GM23338 (cell line): ENCODE measurements around the gene ITFG1. TPM values are rescaled to one million over a fixed set of nuclear protein-coding genes. Genes with fewer than 3 reads are reported as not detected.
A peak's percentile ranks its signal among the peaks of the same experiment; 100 is the strongest.

Experiments
- ATAC-seq: fragments of 200-7000 bp; cut with Tn5 transposase; 3 replicates; pipeline ENCODE4 v1.9.1; 2020
- DNase-seq: peaks from one replicate; pipeline ENCODE4 v3.0.0-alpha.2; 2015; ENCODE audit warnings: low spot score
- H2AFZ ChIP-seq: fragments of 200-600 bp; sonication (generic); 2 replicates; pipeline ENCODE4 v1.8.0; 2016; ENCODE audit warnings: antibody characterized with exemption, mild to moderate bottlenecking, moderate library complexity
- H3F3A ChIP-seq: fragments of 200-600 bp; sonication (generic); replicated peaks from 2 replicates; pipeline ENCODE4 v1.8.0; 2017; ENCODE audit warnings: antibody characterized with exemption, mixed run types, low read depth
- H3K27ac ChIP-seq: fragments of 200-600 bp; sonication (generic); 2 replicates; pipeline ENCODE4 v1.6.1; 2016; ENCODE audit warnings: low read depth
- H3K27me3 ChIP-seq: fragments of 200-600 bp; sonication (generic); 2 replicates; pipeline ENCODE4 v1.8.0; 2016; ENCODE audit warnings: mild to moderate bottlenecking, mixed run types, moderate library complexity; ENCODE audit not compliant: insufficient read depth
- H3K36me3 ChIP-seq: fragments of 200-600 bp; sonication (generic); 2 replicates; pipeline ENCODE4 v1.8.0; 2016; ENCODE audit warnings: mild to moderate bottlenecking; ENCODE audit not compliant: insufficient read depth
- H3K4me1 ChIP-seq: fragments of 200-600 bp; sonication (generic); 2 replicates; pipeline ENCODE4 v1.8.0; 2016; ENCODE audit warnings: mild to moderate bottlenecking, moderate library complexity; ENCODE audit not compliant: insufficient read depth
- H3K4me2 ChIP-seq: fragments of 200-600 bp; sonication (generic); 2 replicates; pipeline ENCODE4 v1.7.1; 2017; ENCODE audit warnings: mixed run types
- H3K4me3 ChIP-seq: fragments of 200-600 bp; sonication (generic); 2 replicates; pipeline ENCODE4 v1.6.1; 2016; ENCODE audit warnings: mixed run types
- H3K79me2 ChIP-seq: fragments of 200-600 bp; sonication (generic); replicated peaks from 2 replicates; pipeline ENCODE4 v1.8.0; 2017; ENCODE audit warnings: mild to moderate bottlenecking; ENCODE audit not compliant: insufficient read depth
- H3K9me2 ChIP-seq: fragments of 200-600 bp; sonication (generic); 2 replicates; pipeline ENCODE4 v1.8.0; 2017; ENCODE audit not compliant: insufficient read depth
- H4K20me1 ChIP-seq: fragments of 200-600 bp; sonication (generic); replicated peaks from 2 replicates; pipeline ENCODE4 v1.8.0; 2017; ENCODE audit warnings: mild to moderate bottlenecking; ENCODE audit not compliant: insufficient read depth
- H3K27ac Mint-ChIP-seq: 2 replicates; pipeline ENCODE4 v1.8.0; 2020; ENCODE audit warnings: inconsistent platforms, mild to moderate bottlenecking, moderate library complexity, mixed read lengths
- H3K27me3 Mint-ChIP-seq: 3 replicates; pipeline ENCODE4 v1.8.0; 2022; ENCODE audit warnings: low read depth, mild to moderate bottlenecking, moderate library complexity, mixed read lengths, inconsistent platforms; ENCODE audit not compliant: insufficient read depth, poor library complexity
- H3K36me3 Mint-ChIP-seq: 3 replicates; pipeline ENCODE4 v1.8.0; 2021; ENCODE audit warnings: low read depth, mild to moderate bottlenecking, inconsistent platforms, moderate library complexity, mixed read lengths
- H3K4me1 Mint-ChIP-seq: 3 replicates; pipeline ENCODE4 v1.8.0; 2020; ENCODE audit warnings: mild to moderate bottlenecking, inconsistent platforms, mixed read lengths
- H3K4me3 Mint-ChIP-seq: 3 replicates; pipeline ENCODE4 v1.8.0; 2021; ENCODE audit warnings: moderate library complexity, mild to moderate bottlenecking, inconsistent platforms, mixed read lengths
- H3K9me3 Mint-ChIP-seq: 3 replicates; pipeline ENCODE4 v1.8.0; 2020; ENCODE audit warnings: moderate library complexity, mild to moderate bottlenecking, inconsistent platforms, mixed read lengths
- EZH2 ChIP-seq: fragments of 200-600 bp; sonication (generic); IDR thresholded peaks from one replicate; pipeline ENCODE4 v1.8.0; 2017; ENCODE audit warnings: antibody characterized with exemption, mild to moderate bottlenecking, low read depth; ENCODE audit not compliant: unreplicated experiment
- NANOG ChIP-seq: IDR thresholded peaks from 2 replicates; pipeline ENCODE4 v1.6.1; 2016; ENCODE audit warnings: antibody characterized with exemption, borderline replicate concordance
- POLR2AphosphoS5 ChIP-seq: IDR thresholded peaks from 2 replicates; pipeline ENCODE4 v1.6.1; 2016; ENCODE audit warnings: antibody characterized with exemption, low read depth
- ZNF114 ChIP-seq: fragments of 250-450 bp; sonication (Bioruptor Pico); IDR thresholded peaks from 2 replicates; pipeline ENCODE4 v1.5.0; 2020; ENCODE audit warnings: mild to moderate bottlenecking, moderate library complexity
- ZNF331 ChIP-seq: fragments of 250-450 bp; sonication (Bioruptor Pico); IDR thresholded peaks from 2 replicates; pipeline ENCODE4 v1.5.0; 2020; ENCODE audit warnings: low read depth, mild to moderate bottlenecking, moderate library complexity
- polyA plus RNA-seq: library from polyadenylated mRNA; unstranded; fragments of >200 nt; fragmentation: Nextera tagmentation; extraction: Ambion mirVana; gene quantifications from 2 replicates; pipeline ENCODE4 v1.2.1, GENCODE V29; 2016
- total RNA-seq: library from RNA; depleted of rRNA; stranded (reverse); fragments of >200 nt; shearing (Covaris generic); gene quantifications from 2 replicates; pipeline ENCODE4 v1.2.3, GENCODE V29; 2014
- TF ChIP-seq, protein P1 (sequence below), 2 experiments: fragments of 200-600 bp in 1 of 2; sonication (generic) in 1 of 2; conservative IDR thresholded peaks; 2 replicates each; pipeline versions ENCODE4 v1.5.1 to v1.6.1; 2016 to 2017; ENCODE audit warnings: antibody characterized with exemption in 2 of 2, low read depth in 2 of 2, mild to moderate bottlenecking in 2 of 2, moderate library complexity in 1 of 2
- TF ChIP-seq, protein P2 (sequence below): IDR thresholded peaks from 2 replicates; pipeline ENCODE4 v1.6.1; 2016; ENCODE audit warnings: antibody characterized with exemption

The ITFG1 gene
- total and polyA plus RNA-seq, 2 experiments from 2014 or later = 18.5 to 26.9 TPM

DNA sequence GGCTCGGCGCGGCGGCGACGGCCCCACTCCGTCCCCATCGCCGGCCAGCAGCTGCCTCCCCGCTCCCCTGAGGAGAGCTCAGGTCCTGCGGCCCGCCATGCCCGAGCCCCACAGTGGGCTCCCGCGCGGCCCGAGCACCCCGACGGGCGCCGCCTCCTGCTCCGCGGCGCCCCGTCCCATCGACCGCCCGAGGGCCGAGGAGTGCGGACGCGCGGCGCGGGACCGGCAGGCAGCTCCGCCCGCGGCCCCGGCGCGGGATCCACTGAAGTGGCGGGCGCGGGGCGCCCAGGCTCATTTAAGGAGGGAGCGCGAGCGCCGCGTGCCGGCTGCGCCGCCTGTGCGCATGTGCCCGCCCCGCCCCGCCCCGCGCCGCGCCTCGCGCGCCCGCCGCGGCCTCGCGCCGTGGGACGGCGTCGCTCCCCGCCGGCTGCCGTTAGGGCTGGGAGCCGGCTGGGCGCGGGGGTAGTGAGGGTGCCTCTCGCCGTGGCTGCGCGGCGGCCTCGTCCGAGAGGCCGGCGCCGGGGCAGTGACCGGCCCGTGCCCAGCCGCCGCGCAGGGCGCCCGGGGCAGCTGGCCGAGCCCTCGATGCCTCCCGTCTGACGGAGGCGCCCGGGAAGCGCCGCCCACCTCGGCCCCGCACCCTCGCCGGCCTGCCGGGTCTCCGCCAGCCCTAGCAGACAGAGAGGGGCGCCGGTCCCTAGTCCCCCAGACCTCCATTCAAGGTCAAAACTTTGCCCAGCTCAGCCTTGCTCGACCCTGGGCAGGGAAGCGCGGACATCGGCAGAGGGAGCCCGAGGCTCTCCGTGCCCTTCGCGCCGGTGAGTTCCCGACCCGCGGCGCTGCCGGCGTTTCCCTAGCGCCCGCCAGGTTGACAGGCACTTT is 316.9 kb downstream of the ITFG1 start, which contains the start of gene NETO2:
Gene NETO2 (minus strand): TSS at position 269 of the 882 bp plus-strand sequence. CDS start 333 bp downstream, outside the sequence.
- Mint-ChIP-seq H3K9me3 (no peaks in the 10 kb centered on the region; the same call in 2 of the 3 replicates), H3K4me1 (peaks cover 20% of the 10 kb centered on the region; the same call in 2 of the 3 replicates), H3K27ac (no peak within 1 kb of the TSS), H3K36me3 (no peaks in the 10 kb centered on the region; the same call in 2 of the 3 replicates), H3K27me3 (peaks cover 24% of the 10 kb centered on the region), H3K4me3 (peak within 1 kb of the TSS; percentile 79)
- ATAC-seq = peak; percentile 57
- H3K4me1 ChIP-seq = peaks cover 8% of the 10 kb centered on the region; the same call in 1 of the 2 replicates
- no peak for TF ChIP-seq NANOG
- no peak for TF ChIP-seq ZNF114 (CRISPR knock-in tag)
- TF ChIP-seq, protein P1, sequence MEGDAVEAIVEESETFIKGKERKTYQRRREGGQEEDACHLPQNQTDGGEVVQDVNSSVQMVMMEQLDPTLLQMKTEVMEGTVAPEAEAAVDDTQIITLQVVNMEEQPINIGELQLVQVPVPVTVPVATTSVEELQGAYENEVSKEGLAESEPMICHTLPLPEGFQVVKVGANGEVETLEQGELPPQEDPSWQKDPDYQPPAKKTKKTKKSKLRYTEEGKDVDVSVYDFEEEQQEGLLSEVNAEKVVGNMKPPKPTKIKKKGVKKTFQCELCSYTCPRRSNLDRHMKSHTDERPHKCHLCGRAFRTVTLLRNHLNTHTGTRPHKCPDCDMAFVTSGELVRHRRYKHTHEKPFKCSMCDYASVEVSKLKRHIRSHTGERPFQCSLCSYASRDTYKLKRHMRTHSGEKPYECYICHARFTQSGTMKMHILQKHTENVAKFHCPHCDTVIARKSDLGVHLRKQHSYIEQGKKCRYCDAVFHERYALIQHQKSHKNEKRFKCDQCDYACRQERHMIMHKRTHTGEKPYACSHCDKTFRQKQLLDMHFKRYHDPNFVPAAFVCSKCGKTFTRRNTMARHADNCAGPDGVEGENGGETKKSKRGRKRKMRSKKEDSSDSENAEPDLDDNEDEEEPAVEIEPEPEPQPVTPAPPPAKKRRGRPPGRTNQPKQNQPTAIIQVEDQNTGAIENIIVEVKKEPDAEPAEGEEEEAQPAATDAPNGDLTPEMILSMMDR (conservative IDR thresholded peaks at IDR 0.05; ENCODE audit: low read depth in 2 of 2) = peak; percentile 53 to 72
- TF ChIP-seq, protein P2, sequence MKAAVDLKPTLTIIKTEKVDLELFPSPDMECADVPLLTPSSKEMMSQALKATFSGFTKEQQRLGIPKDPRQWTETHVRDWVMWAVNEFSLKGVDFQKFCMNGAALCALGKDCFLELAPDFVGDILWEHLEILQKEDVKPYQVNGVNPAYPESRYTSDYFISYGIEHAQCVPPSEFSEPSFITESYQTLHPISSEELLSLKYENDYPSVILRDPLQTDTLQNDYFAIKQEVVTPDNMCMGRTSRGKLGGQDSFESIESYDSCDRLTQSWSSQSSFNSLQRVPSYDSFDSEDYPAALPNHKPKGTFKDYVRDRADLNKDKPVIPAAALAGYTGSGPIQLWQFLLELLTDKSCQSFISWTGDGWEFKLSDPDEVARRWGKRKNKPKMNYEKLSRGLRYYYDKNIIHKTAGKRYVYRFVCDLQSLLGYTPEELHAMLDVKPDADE = no peak
- peak within 1 kb of the TSS; percentile 81 for H3K4me2 ChIP-seq
- no peaks in the 10 kb centered on the region for H3K9me2 ChIP-seq
- DNase-seq = peak; percentile 82
- no peaks in the 10 kb centered on the region; the same call in 1 of the 2 replicates for H4K20me1 ChIP-seq
- peak within 1 kb of the TSS; percentile 90 for H2AFZ ChIP-seq
- no peaks in the 10 kb centered on the region for H3K36me3 ChIP-seq
- no peak within 1 kb of the TSS for H3K27ac ChIP-seq
- no peaks in the 10 kb centered on the region; the same call in 1 of the 2 replicates for H3F3A ChIP-seq
- peaks cover 33% of the 10 kb centered on the region for H3K27me3 ChIP-seq
- peak within 1 kb of the TSS; percentile 67 for H3K4me3 ChIP-seq
- H3K79me2 ChIP-seq = peaks cover 21% of the 10 kb centered on the region

DNA sequence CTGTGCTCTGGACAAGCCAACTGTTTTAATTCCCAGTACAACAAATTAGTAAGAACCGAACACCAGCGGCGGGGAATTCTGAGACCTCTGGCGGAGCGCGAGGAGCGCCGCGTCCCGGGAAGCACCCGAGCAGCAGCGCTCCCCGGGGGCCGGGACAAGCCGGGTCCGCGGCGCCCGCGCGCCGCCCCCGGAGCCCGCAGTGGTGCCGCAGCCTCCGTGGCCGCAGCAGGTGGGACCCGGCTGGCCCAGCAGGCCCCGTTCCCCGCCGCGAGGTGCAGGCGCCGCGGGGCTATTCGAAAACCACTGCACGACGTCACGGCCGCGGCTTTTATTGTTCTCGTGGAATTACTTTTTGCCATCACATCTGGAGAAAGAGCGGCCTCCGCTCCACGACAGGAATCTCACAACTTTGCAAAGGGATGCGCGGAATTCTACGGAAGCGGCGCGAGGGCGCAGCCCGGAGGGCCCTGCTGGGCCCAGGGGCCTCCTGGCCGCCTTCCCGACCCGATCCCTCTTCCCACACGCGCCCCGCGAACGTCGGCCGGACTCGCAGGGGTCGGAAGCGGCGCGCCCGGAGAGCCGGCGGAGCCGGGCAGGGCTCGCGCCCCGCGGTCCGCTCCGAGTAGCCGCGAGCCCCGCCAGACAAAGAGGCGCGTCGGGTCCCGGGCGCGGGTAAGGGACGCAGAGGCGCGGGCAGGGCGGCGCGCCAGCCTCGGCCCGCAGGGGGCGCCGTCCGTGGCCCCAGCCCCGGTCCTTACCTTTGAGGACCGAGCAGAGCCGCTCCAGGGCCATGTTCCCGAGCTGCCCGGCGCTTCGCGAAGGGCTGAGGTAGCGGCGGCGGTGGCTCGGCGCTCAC is 317.8 kb downstream of the ITFG1 start:
- H3F3A ChIP-seq = no peaks in the 10 kb centered on the region; the same call in 1 of the 2 replicates
- H2AFZ ChIP-seq = peak overlapping the region; percentile 75; the same call in 1 of the 2 replicates
- H3K27ac Mint-ChIP-seq = no peak overlapping the region
- no peaks in the 10 kb centered on the region for H3K36me3 ChIP-seq
- DNase-seq (peak; percentile 82), ATAC-seq (peak; percentile 81)
- H3K4me3 ChIP-seq = peak overlapping the region; percentile 67
- peaks cover 22% of the 10 kb centered on the region; the same call in 2 of the 3 replicates for H3K4me1 Mint-ChIP-seq
- H3K4me1 ChIP-seq = peaks cover 8% of the 10 kb centered on the region; the same call in 1 of the 2 replicates
- peak overlapping the region; percentile 75 for H3K4me2 ChIP-seq
- H3K9me2 ChIP-seq = no peaks in the 10 kb centered on the region
- H3K27me3 Mint-ChIP-seq = peaks cover 24% of the 10 kb centered on the region
- H3K9me3 Mint-ChIP-seq = no peaks in the 10 kb centered on the region; the same call in 2 of the 3 replicates
- H3K4me3 Mint-ChIP-seq = peak overlapping the region; percentile 79
- H3K79me2 ChIP-seq = peaks cover 27% of the 10 kb centered on the region
- H3K36me3 Mint-ChIP-seq = no peaks in the 10 kb centered on the region; the same call in 2 of the 3 replicates
- TF ChIP-seq, protein P1 (conservative IDR thresholded peaks at IDR 0.05; ENCODE audit: low read depth in 2 of 2) = peak; percentile 54 to 69
- TF ChIP-seq ZNF331 (CRISPR knock-in tag) (no peak), POLR2AphosphoS5 (peak; percentile 18; the same call in 1 of the 2 replicates), EZH2 (peak; percentile 56)
- no peak overlapping the region for H3K27ac ChIP-seq
- H3K27me3 ChIP-seq = peaks cover 33% of the 10 kb centered on the region
- H4K20me1 ChIP-seq = no peaks in the 10 kb centered on the region; the same call in 1 of the 2 replicates
